HG03432 (cell line): ENCODE results near the gene IL3RA.

Experiments used
- ATAC-seq: cut with Tn5 transposase; IDR thresholded peaks from one replicate; pipeline ENCODE4 v1.9.1; 2021; ENCODE audit warnings: mild to moderate bottlenecking, moderate library complexity; ENCODE audit not compliant: unreplicated experiment

Gene IL3RA

DNA sequence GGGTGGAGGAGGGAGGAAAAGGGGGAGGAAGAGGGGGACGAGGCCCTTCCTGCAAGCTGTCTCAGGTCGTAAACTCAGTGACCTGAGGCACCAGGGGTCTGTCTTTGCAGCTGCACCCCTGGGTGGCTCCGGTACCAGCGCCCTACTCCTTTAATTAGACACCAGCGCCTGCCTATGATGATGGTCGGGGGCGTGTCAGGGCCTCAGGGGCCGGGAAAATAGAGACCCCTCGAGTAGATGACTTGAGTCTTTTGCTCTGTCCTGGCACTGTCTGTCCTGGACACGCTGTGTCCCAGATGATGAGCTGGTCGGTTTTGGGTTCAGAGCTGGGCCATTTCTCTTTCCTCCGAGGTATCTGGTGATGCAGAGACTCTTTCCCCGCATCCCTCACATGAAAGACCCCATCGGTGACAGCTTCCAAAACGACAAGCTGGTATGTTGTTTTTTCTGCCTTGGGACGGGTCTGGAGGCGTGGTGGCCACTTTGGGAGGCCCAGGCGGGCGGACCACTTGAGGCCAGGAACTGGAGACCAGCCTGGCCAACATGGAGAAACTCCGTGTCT, 44.2 kb downstream of the IL3RA start:
- ATAC-seq = no peak

DNA sequence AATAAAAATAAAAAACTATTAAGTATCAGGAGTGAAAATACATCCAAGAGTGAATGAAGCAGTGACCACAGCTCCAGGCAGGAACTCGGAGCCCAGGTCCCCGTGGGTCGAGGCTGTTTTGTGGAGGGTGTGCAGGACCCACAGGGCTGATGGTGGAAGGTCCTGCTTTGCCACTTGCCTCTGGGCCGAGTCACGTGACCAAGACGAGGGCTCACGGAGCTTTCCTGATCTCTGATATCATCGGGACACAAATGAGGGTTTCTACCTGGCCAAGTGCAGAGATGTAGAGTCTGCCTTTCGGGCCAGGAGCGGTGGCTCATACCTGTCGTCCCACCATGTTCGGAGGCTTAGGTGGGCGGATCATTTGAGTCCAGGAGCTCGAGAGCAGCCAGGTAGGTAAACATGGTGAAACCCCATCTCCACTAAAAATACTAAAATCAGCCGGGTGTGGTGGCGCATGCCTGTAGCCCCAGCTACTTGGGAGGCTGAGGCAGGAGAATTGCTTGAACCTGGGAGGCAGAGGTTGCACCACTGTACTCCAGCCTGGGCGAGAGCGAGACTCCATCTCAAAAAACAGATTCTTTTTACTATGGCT, 48.2 kb downstream of the IL3RA start:
- ATAC-seq = no peak

DNA sequence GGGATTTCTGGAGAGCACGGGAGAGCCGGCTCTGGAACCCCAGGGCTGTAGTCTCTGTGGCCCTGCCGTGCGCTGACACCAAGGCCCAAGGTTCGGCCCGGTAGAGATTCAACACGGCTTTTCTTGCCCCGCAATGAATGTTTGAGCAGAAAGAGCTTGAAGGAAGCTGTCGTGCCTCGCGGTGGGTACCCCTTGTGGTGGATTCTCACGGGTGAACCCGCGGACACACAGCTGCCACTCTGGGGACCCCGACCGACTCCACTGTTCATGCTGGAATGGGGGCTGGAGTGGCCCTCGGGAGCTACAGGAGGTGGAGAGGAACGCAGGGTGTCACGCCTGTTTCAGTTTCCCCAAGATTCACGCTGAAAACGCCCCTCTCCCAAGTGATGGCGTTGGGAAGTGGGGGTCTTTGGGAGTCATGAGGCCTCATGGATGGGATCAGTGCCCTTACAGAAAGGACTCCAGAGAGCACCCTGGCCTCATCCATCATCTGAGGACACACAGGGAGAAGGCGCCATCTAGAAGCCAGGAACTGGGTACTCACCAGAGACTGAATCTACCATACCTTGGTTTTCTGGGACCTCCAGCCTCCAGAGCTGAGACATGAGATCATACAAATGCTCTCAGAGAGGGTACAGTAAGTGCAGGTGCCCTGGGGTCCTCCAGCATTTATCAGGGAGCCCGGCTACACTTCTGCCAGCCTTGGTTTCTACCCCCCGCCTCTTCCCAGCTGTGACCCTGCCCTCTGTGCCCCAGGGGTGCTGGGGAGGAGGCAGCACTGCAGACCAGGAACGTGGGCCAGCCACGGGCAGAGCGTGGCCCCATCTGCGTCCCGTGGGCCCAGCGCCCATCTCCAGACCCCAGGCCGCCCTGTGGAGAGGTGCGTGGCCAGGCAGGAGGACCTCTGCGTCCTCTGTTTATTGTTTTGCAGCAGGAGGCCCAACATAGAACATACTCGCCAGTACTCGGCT, 49.0 kb downstream of the IL3RA start:
- no peak for ATAC-seq

DNA sequence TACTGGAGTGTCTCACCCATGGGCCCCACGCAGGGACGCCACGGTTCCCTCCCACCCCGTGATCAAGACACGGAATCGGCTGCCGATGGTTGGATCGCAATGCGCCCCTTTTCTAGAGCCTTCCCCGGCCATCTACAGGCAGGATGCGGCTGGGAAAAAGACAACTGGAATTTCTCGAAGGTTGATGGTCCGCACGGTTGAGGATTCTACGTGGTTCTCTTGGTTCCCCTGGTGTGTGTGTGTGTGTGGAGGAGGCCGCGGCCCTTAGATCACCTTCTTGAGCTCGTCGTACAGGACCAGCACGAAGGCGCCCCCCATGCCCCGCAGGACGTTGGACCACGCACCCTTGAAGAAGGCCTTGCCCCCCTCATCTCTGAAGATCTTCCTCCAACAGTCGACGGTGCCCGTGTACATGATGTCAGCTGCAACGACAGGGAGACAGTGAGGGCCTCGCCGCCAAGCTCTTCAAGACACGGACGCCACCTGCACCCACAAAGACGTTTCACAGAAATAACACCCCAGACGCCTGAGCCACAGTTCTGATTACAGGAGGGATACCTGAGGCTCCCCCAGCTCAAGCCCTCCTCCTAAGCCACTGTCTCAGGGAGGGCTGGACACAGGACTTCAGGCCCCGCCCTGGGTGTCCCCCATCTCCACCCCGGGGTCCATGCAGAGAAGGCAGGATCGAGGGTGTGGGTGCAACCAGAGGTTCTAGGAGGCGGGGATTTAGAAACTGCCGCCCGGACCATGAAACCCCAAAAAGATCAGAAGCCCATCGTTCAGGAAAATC, 49.9 kb downstream of the IL3RA start:
- ATAC-seq = no peak

DNA sequence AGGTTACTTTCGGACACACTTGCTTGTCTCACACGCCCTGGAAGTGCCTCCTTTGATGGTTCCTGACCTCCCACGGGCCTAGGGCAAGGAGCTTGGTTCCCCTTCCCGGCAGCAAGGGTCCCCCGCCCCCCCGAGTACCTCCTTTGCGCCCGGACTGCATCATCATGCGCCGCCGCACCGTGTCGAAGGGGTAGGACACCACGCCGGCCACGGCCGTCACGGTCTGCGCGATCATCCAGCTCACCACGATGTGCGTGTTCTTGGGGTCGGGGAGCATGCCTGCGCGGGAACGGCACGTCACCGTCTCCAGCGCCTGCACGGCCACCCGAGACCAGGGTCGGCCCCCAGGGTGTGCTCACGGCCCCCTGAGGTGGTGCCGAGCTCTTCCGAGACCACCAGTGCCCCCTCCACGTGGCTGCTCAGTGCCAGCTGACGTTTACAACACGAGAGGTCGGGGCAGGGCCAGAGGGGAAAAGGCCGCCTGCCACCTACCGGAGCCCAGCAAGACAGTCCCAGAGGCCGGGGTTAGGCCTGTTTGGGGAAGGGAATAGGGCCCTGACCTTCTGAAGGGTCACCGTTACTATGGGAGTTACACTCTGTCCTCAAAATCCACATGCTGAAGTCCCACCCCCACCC, 50.7 kb downstream of the IL3RA start:
- ATAC-seq = no peak

DNA sequence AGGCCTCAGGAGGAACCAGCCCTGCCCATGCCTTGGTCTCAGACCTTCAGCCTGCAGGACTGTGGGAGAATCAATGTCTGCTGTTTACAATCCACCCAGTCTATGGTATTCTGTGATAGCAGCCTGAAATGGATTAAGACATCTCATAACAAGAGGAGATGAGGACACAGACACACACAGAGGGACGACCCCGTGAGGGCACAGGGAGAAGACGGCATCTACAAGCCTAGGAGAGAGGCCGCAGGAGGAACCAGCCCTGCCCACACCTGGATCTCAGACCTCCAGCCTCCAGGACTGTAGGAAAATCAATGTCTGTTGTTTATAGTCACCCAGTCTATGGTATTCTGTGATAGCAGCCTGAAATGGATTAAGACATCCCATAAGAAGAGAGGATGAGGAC, 52.1 kb downstream of the IL3RA start:
- no peak for ATAC-seq

DNA sequence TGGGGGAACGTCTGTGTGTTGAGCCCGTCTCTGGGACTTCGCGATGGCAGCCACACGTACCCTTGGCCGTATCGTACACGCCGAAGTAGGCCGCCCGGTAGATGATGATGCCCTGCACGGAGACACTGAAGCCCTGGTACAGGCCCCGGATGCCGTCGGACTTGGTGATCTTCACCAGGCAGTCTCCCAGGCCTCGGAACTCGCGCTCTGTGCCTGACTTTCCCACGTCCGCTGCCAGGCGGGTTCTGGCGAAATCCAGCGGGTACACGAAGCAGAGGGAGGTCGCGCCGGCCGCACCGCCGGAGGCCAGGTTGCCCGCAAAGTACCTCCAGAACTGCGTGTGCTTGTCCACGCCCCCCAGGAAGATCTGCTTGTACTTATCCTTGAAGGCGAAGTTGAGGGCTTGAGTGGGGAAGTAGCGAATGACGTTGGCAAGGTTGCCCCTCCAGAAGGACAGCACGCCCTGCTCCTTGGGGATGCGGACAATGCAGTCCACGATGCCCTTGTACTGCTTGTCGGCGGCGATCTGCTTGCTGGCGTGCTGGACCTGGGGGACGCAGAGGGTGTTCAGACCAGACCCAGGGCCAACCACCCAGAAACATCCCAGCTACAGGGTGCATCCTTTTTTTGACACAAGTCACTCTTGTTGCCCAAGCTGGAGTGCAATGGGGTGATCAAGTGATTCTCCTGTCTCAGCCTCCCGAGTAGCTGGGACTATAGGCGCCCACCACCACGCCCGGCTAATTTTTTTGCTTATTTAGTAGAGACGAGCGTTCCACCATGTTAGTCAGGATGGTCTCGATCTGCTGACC, 52.8 kb downstream of the IL3RA start:
- no peak for ATAC-seq

DNA sequence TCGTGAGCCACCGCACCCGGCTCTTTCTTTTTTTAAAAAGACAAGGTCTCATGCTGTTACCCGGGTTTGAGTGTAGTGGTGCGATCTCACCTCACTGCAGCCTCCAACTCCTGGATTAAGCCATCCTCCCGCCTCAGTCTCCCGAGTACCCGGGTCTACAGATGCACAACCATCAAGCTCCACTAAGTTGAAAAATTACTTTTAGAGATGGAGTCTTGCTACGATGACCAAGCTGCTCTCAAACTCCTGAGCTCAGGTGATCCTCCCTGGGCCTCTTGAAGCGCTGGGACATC, 53.4 kb downstream of the IL3RA start:
- ATAC-seq = no peak

DNA sequence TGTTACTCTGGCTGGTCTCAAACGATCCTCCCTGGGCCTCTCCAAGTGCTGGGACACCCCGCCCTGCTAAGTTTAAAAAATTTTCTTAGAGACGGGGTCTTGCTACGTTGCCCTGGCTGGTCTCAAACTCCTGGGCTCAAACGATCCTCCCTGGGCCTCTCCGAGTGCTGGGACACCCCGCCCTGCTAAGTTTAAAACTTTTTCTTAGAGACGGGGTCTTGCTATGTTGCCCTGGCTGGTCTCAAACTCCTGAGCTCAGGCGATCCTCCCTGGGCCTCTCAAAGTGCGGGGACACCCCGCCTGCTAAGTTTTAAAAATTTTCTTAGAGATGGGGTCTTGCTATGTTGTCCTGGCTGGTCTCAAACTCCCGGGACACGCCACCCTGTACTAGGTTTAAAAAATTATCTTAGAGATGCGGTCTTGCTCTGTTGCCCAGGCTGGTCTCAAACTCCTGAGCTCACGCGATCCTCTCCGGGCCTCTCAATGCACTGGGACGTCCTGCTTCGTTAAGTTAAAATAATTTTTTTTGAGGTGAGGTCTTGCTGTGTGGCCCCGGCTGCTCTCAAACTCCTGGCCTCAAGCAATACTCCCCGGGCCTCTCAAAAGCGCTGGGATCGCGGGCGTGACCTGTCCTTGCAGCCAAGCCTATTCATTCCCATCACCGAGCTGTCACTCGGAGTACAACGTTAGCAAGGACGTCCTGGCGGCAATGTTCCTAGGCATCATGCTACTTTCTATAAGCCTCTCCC, 54.2 kb downstream of the IL3RA start:
- ATAC-seq = no peak

DNA sequence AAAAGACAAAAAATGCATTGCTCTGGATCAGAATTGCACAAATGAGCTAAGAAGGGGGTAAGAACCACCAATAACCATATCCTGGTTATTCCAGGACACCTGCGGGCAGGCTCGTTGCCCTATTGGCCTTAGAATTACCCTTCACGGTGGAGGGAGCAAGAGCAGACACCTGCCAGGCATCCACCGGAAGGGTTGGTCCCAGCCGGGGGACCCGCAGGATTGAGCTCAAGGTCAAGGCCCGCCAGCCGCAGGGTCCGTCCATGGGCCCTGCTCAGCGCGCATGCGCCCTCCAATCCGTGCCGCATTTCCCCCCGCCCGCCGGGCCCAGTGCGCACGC, 54.8 kb downstream of the IL3RA start:
- no peak for ATAC-seq

DNA sequence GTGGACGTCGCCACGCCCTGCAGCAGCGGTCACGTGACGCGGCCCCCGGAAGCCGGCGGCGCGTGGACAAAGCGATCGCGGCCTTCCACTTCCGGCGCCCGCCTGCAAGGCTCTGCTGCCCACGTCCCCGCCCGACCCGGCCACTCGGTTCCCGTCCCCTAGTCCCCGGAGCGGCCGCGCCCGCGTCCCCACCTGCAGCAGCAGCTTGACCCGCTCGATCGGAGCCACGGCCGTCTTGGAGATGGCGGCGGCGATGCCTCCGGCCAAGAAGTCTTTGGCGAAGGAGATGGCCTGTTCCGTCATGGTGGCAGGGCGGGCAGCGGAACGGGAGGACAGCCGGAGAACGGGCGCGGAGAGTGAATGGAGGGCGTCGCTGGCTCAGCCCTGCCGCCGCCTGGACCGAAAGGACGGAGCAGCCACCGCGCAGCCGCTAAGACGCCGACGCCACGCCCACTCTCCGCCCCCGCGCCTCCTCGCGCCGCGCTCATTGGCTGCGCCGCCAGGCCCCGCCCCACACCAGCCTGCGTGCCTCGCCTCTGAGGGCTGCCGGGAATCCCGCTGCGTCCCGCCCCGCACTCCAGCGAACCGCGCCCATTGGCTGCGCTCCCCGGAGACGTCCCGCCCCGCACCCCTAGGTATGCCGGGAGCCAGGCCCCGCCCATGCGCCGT, 55.3 kb downstream of the IL3RA start, which contains the start of gene SLC25A6:
SLC25A6 (minus strand) TSS at position 407 of the 669 bp plus-strand sequence; CDS start at position 303, 104 bp downstream.
- ATAC-seq = peak; percentile 94

DNA sequence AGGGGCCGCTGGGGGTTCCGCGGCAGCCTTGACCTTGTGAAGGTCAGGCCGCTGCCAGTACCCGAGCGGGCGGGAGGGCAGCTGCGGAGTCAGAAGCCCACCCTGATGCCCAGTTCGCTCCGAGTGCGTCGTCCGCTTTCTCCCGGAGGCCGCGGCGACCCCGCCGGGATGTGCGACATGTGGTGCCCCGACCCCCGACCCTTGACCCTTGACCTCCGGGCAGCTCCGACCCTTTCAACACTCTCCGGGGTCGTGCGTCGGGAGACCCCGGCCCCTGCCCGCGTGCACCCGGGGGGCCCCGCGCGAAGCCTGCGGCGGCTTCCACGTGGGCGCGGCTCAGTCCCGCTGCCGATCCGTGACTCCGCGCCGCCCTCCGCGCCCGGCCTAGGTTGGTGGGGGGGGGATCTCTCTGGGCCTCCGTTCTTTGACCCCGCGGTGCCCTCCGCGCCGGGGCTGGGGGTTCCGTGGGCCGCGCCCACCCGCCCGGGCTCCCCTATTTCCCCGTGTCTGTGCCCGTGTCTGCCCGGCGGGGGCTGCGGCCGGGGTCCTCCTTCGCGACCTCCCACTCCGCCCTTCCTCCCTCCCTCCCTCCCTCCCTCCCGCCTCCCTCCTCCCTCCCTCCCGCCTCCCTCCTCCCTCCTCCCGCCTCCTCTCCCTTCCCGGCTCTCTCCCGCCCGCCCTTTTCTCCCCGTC, 55.9 kb downstream of the IL3RA start:
- ATAC-seq = peak; percentile 30

DNA sequence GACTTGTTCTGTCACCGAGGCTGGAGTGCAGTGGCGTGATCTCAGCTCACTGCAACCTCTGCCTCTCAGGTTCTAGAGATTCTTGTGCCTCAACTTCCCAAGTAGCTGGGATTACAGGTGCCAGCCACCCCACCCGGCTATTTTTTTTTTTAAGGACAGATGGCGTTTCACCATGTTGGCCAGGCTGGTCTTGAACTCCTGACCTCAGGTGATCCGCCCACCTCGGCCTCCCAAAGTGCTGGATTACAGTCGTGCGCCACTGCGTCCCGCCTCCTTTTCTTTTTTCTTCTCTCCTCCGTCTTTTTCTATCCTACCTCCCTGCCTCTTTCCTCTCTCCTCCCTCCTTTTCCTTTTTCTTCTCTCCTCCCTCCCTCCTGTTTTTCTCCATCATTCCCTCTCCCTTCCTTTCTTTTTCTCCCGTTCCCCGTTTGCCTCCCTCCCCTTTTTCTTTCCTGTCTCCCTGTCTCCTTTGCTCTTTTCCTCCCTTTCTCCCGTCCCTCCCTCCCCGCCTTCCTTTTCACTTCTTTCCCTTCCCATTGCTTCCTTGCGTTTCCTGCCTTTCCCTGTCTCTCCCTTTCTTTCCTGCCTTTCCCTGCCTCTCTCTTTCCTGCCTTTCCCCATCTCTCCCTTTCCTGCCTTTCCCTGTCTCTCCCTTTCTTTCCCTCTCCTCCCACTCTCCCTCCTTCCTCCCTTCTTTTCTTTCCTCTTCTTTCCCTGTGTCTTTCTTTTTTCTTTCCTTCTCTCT, 57.5 kb downstream of the IL3RA start:
- ATAC-seq = no peak

DNA sequence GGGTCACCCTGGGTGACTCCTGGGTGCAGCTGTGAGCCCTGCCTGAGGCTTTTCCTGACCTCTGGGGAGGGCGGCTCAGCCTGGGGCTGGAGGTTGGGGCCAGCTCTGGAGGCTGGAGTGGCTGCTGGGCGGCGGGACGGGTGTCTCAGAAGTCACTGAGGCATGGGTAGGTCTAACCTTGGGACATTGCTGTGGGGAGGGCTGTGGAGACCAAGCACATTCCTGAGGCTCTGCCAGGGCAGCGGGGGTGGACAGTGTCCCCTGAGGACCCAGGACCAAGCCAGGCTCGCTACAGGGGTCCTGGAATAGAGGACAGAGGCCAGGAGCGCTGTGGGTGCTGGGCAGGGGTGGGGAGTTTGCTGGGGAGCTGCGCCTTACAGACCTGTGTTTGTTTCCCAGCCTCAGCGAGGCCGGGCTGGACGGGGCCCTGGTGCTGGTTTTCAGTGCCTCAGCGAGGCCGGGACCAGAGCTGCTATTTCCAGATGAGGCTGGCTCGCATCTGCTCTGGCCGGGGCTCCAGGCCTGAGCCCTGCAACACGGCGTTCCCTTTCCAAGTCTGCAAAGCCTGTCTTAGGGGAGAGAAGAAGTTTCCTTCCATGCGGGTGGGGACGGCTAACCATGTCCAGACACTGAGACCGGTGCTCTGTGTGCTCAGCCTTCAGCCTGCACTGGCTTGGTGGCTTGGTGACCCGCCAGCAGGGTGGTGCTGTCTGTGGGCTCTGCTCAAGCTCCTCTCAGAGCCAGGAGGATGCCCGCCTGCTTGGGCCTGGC, 58.3 kb downstream of the IL3RA start:
- ATAC-seq = no peak

DNA sequence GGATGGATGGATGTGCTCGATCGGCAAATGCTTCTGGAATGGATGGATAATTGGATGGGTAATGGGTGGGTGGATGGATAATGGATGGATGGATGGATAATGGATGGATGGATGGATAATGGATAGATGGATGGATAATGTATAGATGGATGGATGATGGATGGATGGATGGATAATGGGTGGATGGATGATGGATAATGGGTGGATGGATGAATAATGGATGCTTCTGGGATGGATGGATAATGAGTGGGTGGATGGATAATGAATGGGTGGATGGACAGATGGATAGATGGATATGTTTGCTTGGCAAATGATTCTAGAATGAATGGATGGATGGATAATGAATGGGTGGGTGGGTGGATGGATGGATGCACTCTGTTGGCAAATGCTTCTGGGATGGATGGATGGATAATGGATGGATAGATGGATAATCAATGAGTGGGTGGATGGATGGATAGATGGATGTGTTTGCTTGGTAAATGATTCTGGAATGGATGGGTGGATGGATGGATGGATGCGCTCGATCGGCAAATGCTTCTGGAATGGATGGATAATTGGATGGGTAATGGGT, 59.1 kb downstream of the IL3RA start:
- no peak for ATAC-seq

DNA sequence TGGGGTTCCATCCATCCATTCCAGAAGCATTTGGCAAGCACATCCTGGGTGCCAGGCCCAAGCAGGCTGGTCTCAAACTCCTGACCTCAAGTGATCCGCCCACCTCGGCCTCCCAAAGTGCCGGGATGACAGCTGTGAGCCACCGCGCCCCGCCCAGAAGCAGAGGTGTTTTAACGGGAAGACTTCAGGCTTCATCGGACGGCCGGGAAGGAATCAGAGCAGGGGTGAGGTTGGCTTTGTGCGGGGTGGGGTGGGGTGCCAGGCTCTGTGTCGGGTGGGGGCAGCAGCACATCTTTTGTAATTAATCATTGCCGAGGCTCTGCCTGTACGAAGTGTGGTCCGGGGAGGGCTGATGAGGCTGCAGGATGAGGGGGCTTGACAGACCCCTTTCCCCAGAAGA, 60.4 kb downstream of the IL3RA start:
- ATAC-seq = no peak
